Bronchial smooth muscle cell (primary cell): ENCODE data around the gene NDUFAF5. TPM values are rescaled to one million over a fixed set of nuclear protein-coding genes. Genes with fewer than 3 reads are reported as not detected.

ENCODE experiments used
- total RNA-seq: library from RNA; depleted of rRNA; stranded (reverse); fragments of >200 nt; gene quantifications from 2 replicates; pipeline ENCODE4 v1.2.1, GENCODE V29; 2014

Gene NDUFAF5
- 12.3 and 13.6 TPM in 2 replicates for total RNA-seq

GRCh38 chr20:13784893-13785715 is at the start of gene NDUFAF5, which contains the start of gene ESF1:
Gene NDUFAF5, plus strand, starts transcription at chr20:13785028. Its CDS starts 41 bp downstream, at chr20:13785069.
Gene ESF1, minus strand, starts transcription at chr20:13784919. Its CDS starts 1,779 bp downstream, at chr20:13783140.

Other genes starting within 250 kb of the NDUFAF5 start
- 7.4 and 9.4 TPM in 2 replicates for gene TASP1, start 146.1 kb upstream of the NDUFAF5 start, total RNA-seq
- gene ESF1, start 109 bp upstream of the NDUFAF5 start, total RNA-seq = 15.3 and 19.0 TPM in 2 replicates
- not detected in 2 replicates for gene SEL1L2, start 205.6 kb downstream of the NDUFAF5 start, total RNA-seq
- gene MACROD2, start 210.5 kb downstream of the NDUFAF5 start, total RNA-seq = 0.43 and 0.63 TPM in 2 replicates